HUES6 (cell line): ENCODE results near the gene VIPR1.

Experiments
- H3K27ac ChIP-seq: 2 replicates; pipeline ENCODE4 v1.7.0; 2013; ENCODE audit warnings: low read depth, mild to moderate bottlenecking, low read length, inconsistent platforms
- H3K27me3 ChIP-seq: 2 replicates; pipeline ENCODE4 v1.6.1; 2013; ENCODE audit warnings: low read length; ENCODE audit not compliant: control insufficient read depth, insufficient read depth
- H3K36me3 ChIP-seq: 2 replicates; pipeline ENCODE4 v1.6.1; 2013; ENCODE audit warnings: low read length; ENCODE audit not compliant: control insufficient read depth, insufficient read depth
- H3K4me1 ChIP-seq: 2 replicates; pipeline ENCODE4 v1.6.1; 2013; ENCODE audit warnings: low read length; ENCODE audit not compliant: control insufficient read depth, insufficient read depth
- H3K4me3 ChIP-seq: 2 replicates; pipeline ENCODE4 v1.5.1; 2013; ENCODE audit warnings: low read depth, low read length
- H3K9ac ChIP-seq: one replicate; pipeline ENCODE4 v1.6.1; 2013; ENCODE audit warnings: mild to moderate bottlenecking, low read length
- H3K9me3 ChIP-seq: 2 replicates; pipeline ENCODE4 v1.6.1; 2013; ENCODE audit warnings: low read depth, low read length; ENCODE audit not compliant: control insufficient read depth, insufficient read depth

The VIPR1 gene

GRCh38 chr3:42495393-42495792 lies 7.0 kb upstream of the VIPR1 start:
- H3K4me1 ChIP-seq, result peaks cover 18% of the 10 kb centered on the region
- H3K27me3 ChIP-seq, result peaks cover 26% of the 10 kb centered on the region
- H3K9ac ChIP-seq, result no peak overlapping the region
- no peaks in the 10 kb centered on the region for H3K9me3 ChIP-seq
- no peak overlapping the region for H3K27ac ChIP-seq
- H3K4me3 ChIP-seq, result no peak overlapping the region
- no peaks in the 10 kb centered on the region for H3K36me3 ChIP-seq

GRCh38 chr3:42497009-42497731 lies 5.3 kb upstream of the VIPR1 start:
- H3K4me1 ChIP-seq, result peaks cover 18% of the 10 kb centered on the region
- H3K27ac ChIP-seq, result no peak overlapping the region
- peaks cover 44% of the 10 kb centered on the region for H3K27me3 ChIP-seq
- H3K9me3 ChIP-seq, result no peaks in the 10 kb centered on the region
- H3K4me3 ChIP-seq, result peak overlapping the region; percentile 40; the same call in 1 of the 2 replicates
- H3K9ac ChIP-seq, result peak overlapping the region; percentile 51
- no peaks in the 10 kb centered on the region for H3K36me3 ChIP-seq

- Histone ChIP-seq H3K4me3 (no peak overlapping the region), H3K9me3 (no peaks in the 10 kb centered on the region), H3K36me3 (no peaks in the 10 kb centered on the region), H3K4me1 (peaks cover 20% of the 10 kb centered on the region), H3K27me3 (peaks cover 48% of the 10 kb centered on the region), H3K9ac (no peak overlapping the region), H3K27ac (no peak overlapping the region)
Measured at GRCh38 chr3:42498034-42498433, 4.4 kb upstream of the VIPR1 start.

- H3K27ac ChIP-seq, result no peak overlapping the region
- H3K4me3 ChIP-seq, result no peak overlapping the region
- peaks cover 57% of the 10 kb centered on the region for H3K27me3 ChIP-seq
- H3K9me3 ChIP-seq, result no peaks in the 10 kb centered on the region
- H3K36me3 ChIP-seq, result no peaks in the 10 kb centered on the region
- H3K4me1 ChIP-seq, result peaks cover 22% of the 10 kb centered on the region
- H3K9ac ChIP-seq, result no peak overlapping the region
Measured at GRCh38 chr3:42498791-42499477, 3.5 kb upstream of the VIPR1 start.

GRCh38 chr3:42499478-42499871 lies 3.0 kb upstream of the VIPR1 start:
- Histone ChIP-seq H3K4me1 (peaks cover 22% of the 10 kb centered on the region), H3K27ac (no peak overlapping the region), H3K4me3 (no peak overlapping the region), H3K36me3 (no peaks in the 10 kb centered on the region), H3K9me3 (no peaks in the 10 kb centered on the region), H3K27me3 (peaks cover 59% of the 10 kb centered on the region), H3K9ac (no peak overlapping the region)

- Histone ChIP-seq H3K9me3 (no peaks in the 10 kb centered on the region), H3K4me1 (peaks cover 22% of the 10 kb centered on the region)
Measured at GRCh38 chr3:42500091-42500490, 2.4 kb upstream of the VIPR1 start.

GRCh38 chr3:42500909-42501308 lies 1.5 kb upstream of the VIPR1 start:
- Histone ChIP-seq H3K9me3 (no peaks in the 10 kb centered on the region), H3K36me3 (no peaks in the 10 kb centered on the region), H3K4me3 (peak overlapping the region; percentile 65), H3K27ac (no peak overlapping the region), H3K27me3 (peaks cover 59% of the 10 kb centered on the region), H3K4me1 (peaks cover 22% of the 10 kb centered on the region), H3K9ac (no peak overlapping the region)

More at GRCh38 chr3:42500091-42500490, 2.4 kb upstream of the VIPR1 start:
- H3K36me3 ChIP-seq, result no peaks in the 10 kb centered on the region
- H3K4me3 ChIP-seq, result no peak overlapping the region
- H3K27me3 ChIP-seq, result peaks cover 59% of the 10 kb centered on the region
- H3K27ac ChIP-seq, result no peak overlapping the region
- H3K9ac ChIP-seq, result no peak overlapping the region

GRCh38 chr3:42501321-42501680 lies 1.1 kb upstream of the VIPR1 start:
- Histone ChIP-seq H3K9ac (no peak overlapping the region), H3K4me3 (peak overlapping the region; percentile 65), H3K9me3 (no peaks in the 10 kb centered on the region), H3K4me1 (peaks cover 21% of the 10 kb centered on the region), H3K36me3 (no peaks in the 10 kb centered on the region), H3K27ac (no peak overlapping the region), H3K27me3 (peaks cover 59% of the 10 kb centered on the region)

GRCh38 chr3:42501681-42502428 lies 588 bp upstream of the VIPR1 start:
- H3K36me3 ChIP-seq, result no peaks in the 10 kb centered on the region
- peaks cover 17% of the 10 kb centered on the region for H3K4me1 ChIP-seq
- H3K4me3 ChIP-seq, result peak overlapping the region; percentile 65
- peaks cover 59% of the 10 kb centered on the region for H3K27me3 ChIP-seq
- no peak overlapping the region for H3K9ac ChIP-seq
- H3K27ac ChIP-seq, result no peak overlapping the region
- H3K9me3 ChIP-seq, result no peaks in the 10 kb centered on the region

- no peaks in the 10 kb centered on the region for H3K36me3 ChIP-seq
- peak overlapping the region; percentile 65 for H3K4me3 ChIP-seq
- H3K9me3 ChIP-seq, result no peaks in the 10 kb centered on the region
- peaks cover 53% of the 10 kb centered on the region for H3K27me3 ChIP-seq
- H3K4me1 ChIP-seq, result peaks cover 20% of the 10 kb centered on the region
- H3K9ac ChIP-seq, result no peak overlapping the region
- H3K27ac ChIP-seq, result no peak overlapping the region
Measured at GRCh38 chr3:42503251-42503924, 945 bp downstream of the VIPR1 start.
